ENCODE measurements around the gene BMF.
A peak's percentile ranks its signal among the peaks of the same experiment; 100 is the strongest.

The BMF gene

GRCh38 chr15:40097968-40098476 is 10.7 kb downstream of the BMF start:
- Histone ChIP-seq H3K79me2 (ENCODE audit: control insufficient read depth, low read length) (peaks cover 41% of the 10 kb centered on the region), H3K4me1 (ENCODE audit: control insufficient read depth, low read length) (peaks cover 99% of the 10 kb centered on the region), H3K9me2 (replicated peaks; ENCODE audit: control insufficient read depth, low read length) (no peaks in the 10 kb centered on the region), H3K9me3 (ENCODE audit: control insufficient read depth, insufficient read depth, low read length) (no peaks in the 10 kb centered on the region), H3K36me3 (ENCODE audit: control insufficient read depth, low read length) (peaks cover 62% of the 10 kb centered on the region), H3F3A (ENCODE audit: control insufficient read depth, insufficient read depth) (peaks cover 56% of the 10 kb centered on the region), H3K4me2 (ENCODE audit: low read length) (peak overlapping the region; percentile 97), H4K20me1 (ENCODE audit: control insufficient read depth, insufficient read depth, low read depth, low read length) (no peaks in the 10 kb centered on the region), H3K27me3 (ENCODE audit: control insufficient read depth, low read length) (no peaks in the 10 kb centered on the region), H3K27ac (ENCODE audit: low read depth, low read length) (peak overlapping the region; percentile 98), H3K4me3 (ENCODE audit: low read length) (peak overlapping the region; percentile 64)
- no peak for TF ChIP-seq CTCF (IDR thresholded peaks at IDR 0.05; ENCODE audit: low read depth, low read length, poor library complexity, severe bottlenecking)
- TF ChIP-seq EZH2phosphoT487 (IDR thresholded peaks at IDR 0.05; ENCODE audit: borderline replicate concordance, low read length): no peak

- no peak for TF ChIP-seq CTCF (IDR thresholded peaks at IDR 0.05; ENCODE audit: low read depth, low read length, poor library complexity, severe bottlenecking)
- TF ChIP-seq EZH2phosphoT487 (IDR thresholded peaks at IDR 0.05; ENCODE audit: borderline replicate concordance, low read length): no peak
- Histone ChIP-seq H3K79me2 (ENCODE audit: control insufficient read depth, low read length) (peaks cover 45% of the 10 kb centered on the region), H4K20me1 (ENCODE audit: control insufficient read depth, insufficient read depth, low read depth, low read length) (no peaks in the 10 kb centered on the region), H3K9me2 (replicated peaks; ENCODE audit: control insufficient read depth, low read length) (no peaks in the 10 kb centered on the region), H3K4me1 (ENCODE audit: control insufficient read depth, low read length) (peaks cover 99% of the 10 kb centered on the region), H3K27ac (ENCODE audit: low read depth, low read length) (peak overlapping the region; percentile 98), H3F3A (ENCODE audit: control insufficient read depth, insufficient read depth) (peaks cover 56% of the 10 kb centered on the region), H3K9me3 (ENCODE audit: control insufficient read depth, insufficient read depth, low read length) (no peaks in the 10 kb centered on the region), H3K36me3 (ENCODE audit: control insufficient read depth, low read length) (peaks cover 58% of the 10 kb centered on the region), H3K4me3 (ENCODE audit: low read length) (peak overlapping the region; percentile 64), H3K27me3 (ENCODE audit: control insufficient read depth, low read length) (no peaks in the 10 kb centered on the region), H3K4me2 (ENCODE audit: low read length) (peak overlapping the region; percentile 97)
Measured at GRCh38 chr15:40097096-40097967, 11.3 kb downstream of the BMF start.

- H3K79me2 ChIP-seq (ENCODE audit: control insufficient read depth, low read length): peaks cover 46% of the 10 kb centered on the region
- H3K4me3 ChIP-seq (ENCODE audit: low read length): peak overlapping the region; percentile 64
- TF ChIP-seq EZH2phosphoT487 (IDR thresholded peaks at IDR 0.05; ENCODE audit: borderline replicate concordance, low read length) (no peak), CTCF (IDR thresholded peaks at IDR 0.05; ENCODE audit: low read depth, low read length, poor library complexity, severe bottlenecking) (no peak)
- H3K4me2 ChIP-seq (ENCODE audit: low read length): peak overlapping the region; percentile 97
- peaks cover 59% of the 10 kb centered on the region for H3F3A ChIP-seq (ENCODE audit: control insufficient read depth, insufficient read depth)
- H3K9me3 ChIP-seq (ENCODE audit: control insufficient read depth, insufficient read depth, low read length): no peaks in the 10 kb centered on the region
- H4K20me1 ChIP-seq (ENCODE audit: control insufficient read depth, insufficient read depth, low read depth, low read length): no peaks in the 10 kb centered on the region
- peaks cover 58% of the 10 kb centered on the region for H3K36me3 ChIP-seq (ENCODE audit: control insufficient read depth, low read length)
- no peaks in the 10 kb centered on the region for H3K9me2 ChIP-seq (replicated peaks; ENCODE audit: control insufficient read depth, low read length)
- peak overlapping the region; percentile 98 for H3K27ac ChIP-seq (ENCODE audit: low read depth, low read length)
- peaks cover 100% of the 10 kb centered on the region for H3K4me1 ChIP-seq (ENCODE audit: control insufficient read depth, low read length)
- no peaks in the 10 kb centered on the region for H3K27me3 ChIP-seq (ENCODE audit: control insufficient read depth, low read length)
Measured at GRCh38 chr15:40096094-40096891, 12.4 kb downstream of the BMF start.

All from DOHH2 (cell line).